Measurements from ENCODE around the gene MAP4K5.

Gene MAP4K5

DNA sequence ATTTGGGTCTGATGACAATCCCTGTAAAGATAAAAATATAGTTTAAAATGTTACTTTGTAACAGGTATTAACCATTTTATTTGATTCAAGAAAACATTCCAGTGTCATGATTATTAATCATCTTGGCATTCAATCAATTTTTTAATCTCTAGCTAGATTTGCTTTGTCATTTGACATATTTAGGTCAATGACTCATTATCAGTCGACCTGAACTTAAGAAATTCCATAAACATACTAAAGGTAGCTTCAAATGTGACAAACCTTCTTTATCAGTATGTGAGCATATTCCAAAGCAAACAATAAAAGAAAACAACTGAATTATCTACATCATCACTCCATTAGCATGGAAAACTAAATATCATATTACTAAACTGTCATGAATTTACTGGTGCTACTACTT lies 84.9 kb downstream of the MAP4K5 start:
- Mint-ChIP-seq H3K27me3 (ENCODE audit: low read depth, poor library complexity) (no peaks in the 10 kb centered on the region), H3K9me3 (peaks cover 11% of the 10 kb centered on the region), H3K27ac (no peak overlapping the region), H3K4me3 (no peak overlapping the region), H3K4me1 (no peaks in the 10 kb centered on the region), H3K36me3 (ENCODE audit: low read depth) (peaks cover 25% of the 10 kb centered on the region)
- TF ChIP-seq, protein P1, sequence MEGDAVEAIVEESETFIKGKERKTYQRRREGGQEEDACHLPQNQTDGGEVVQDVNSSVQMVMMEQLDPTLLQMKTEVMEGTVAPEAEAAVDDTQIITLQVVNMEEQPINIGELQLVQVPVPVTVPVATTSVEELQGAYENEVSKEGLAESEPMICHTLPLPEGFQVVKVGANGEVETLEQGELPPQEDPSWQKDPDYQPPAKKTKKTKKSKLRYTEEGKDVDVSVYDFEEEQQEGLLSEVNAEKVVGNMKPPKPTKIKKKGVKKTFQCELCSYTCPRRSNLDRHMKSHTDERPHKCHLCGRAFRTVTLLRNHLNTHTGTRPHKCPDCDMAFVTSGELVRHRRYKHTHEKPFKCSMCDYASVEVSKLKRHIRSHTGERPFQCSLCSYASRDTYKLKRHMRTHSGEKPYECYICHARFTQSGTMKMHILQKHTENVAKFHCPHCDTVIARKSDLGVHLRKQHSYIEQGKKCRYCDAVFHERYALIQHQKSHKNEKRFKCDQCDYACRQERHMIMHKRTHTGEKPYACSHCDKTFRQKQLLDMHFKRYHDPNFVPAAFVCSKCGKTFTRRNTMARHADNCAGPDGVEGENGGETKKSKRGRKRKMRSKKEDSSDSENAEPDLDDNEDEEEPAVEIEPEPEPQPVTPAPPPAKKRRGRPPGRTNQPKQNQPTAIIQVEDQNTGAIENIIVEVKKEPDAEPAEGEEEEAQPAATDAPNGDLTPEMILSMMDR (IDR thresholded peaks at IDR 0.05), result no peak
- DNase-seq, result no peak

- H3K9me3 Mint-ChIP-seq, result peaks cover 17% of the 10 kb centered on the region
- H3K4me1 Mint-ChIP-seq, result no peaks in the 10 kb centered on the region
- no peak for DNase-seq
- TF ChIP-seq, protein P1 (IDR thresholded peaks at IDR 0.05), result no peak
- peaks cover 77% of the 10 kb centered on the region for H3K36me3 Mint-ChIP-seq (ENCODE audit: low read depth)
- H3K27ac Mint-ChIP-seq, result no peak overlapping the region
- no peaks in the 10 kb centered on the region for H3K27me3 Mint-ChIP-seq (ENCODE audit: low read depth, poor library complexity)
- H3K4me3 Mint-ChIP-seq, result no peak overlapping the region
Observed at GRCh38 chr14:50434528-50434927, 97.8 kb downstream of the MAP4K5 start.

DNA sequence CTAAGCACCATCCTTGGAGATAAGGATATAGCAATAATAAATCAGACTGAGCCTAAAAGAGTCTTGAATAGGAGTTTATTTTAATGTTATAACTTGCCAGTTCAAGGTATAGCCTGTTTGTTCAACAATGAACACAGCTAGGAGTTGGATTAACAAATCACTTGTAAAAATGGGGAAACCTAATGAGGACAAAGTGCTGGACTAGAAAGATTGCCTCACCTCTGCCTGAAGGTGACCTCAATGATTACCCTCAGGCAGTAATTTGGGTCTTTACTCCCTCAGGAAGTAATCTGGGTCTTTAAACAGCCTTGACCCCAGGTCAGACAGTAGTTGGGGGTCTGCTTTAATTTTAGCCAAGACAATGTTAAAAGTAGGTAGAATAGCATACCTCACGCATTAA lies 100.2 kb downstream of the MAP4K5 start:
- TF ChIP-seq, protein P1 (IDR thresholded peaks at IDR 0.05), result no peak
- peak overlapping the region; percentile 79 for H3K27ac Mint-ChIP-seq
- no peaks in the 10 kb centered on the region for H3K4me1 Mint-ChIP-seq
- no peak overlapping the region for H3K4me3 Mint-ChIP-seq
- peaks cover 9% of the 10 kb centered on the region for H3K9me3 Mint-ChIP-seq
- no peaks in the 10 kb centered on the region for H3K27me3 Mint-ChIP-seq (ENCODE audit: low read depth, poor library complexity)
- H3K36me3 Mint-ChIP-seq (ENCODE audit: low read depth), result peaks cover 67% of the 10 kb centered on the region
- no peak for DNase-seq

DNA sequence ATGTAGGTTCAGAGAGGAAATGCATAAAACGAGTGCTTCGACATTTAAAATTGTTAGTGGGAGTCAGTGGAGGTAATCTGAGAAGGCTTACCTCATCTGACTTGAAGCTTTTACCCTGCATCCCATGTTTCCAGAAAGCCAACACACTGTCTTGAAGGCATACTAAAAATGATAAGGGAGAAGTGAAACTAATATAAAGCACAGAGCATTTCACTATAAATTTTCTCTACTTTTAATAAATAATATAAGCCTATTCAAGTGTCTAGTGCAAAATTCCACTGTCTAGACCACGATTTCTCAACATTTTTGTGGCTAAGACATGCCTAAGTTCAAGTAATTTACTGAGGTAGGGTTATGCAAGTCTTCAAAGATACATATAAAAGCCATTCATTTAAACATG lies 106.6 kb downstream of the MAP4K5 start:
- no peak overlapping the region for H3K27ac Mint-ChIP-seq
- TF ChIP-seq, protein P1 (IDR thresholded peaks at IDR 0.05), result no peak
- no peak overlapping the region for H3K4me3 Mint-ChIP-seq
- H3K9me3 Mint-ChIP-seq, result no peaks in the 10 kb centered on the region
- H3K27me3 Mint-ChIP-seq (ENCODE audit: low read depth, poor library complexity), result no peaks in the 10 kb centered on the region
- DNase-seq, result no peak
- peaks cover 9% of the 10 kb centered on the region for H3K4me1 Mint-ChIP-seq
- H3K36me3 Mint-ChIP-seq (ENCODE audit: low read depth), result peaks cover 43% of the 10 kb centered on the region

DNA sequence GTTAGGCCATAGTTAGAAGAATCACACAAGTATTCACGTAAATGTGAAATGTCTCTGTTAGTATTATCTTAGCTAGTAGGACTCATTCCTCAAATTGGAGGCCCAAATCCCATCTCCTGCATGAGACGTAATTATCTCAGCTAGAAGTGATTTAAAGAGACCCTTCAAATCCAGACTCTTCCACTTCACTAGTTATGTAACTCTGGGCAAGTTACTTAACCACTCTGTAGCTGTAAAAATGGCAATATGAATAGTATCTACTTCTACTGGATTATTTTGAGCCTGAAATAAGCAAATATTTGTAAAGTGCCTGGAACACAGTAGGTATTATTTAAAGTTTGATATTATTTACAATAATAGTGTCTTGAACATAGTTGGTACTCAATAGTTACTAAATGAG lies 107.3 kb downstream of the MAP4K5 start:
- Mint-ChIP-seq H3K4me3 (no peak overlapping the region), H3K9me3 (no peaks in the 10 kb centered on the region), H3K27me3 (ENCODE audit: low read depth, poor library complexity) (no peaks in the 10 kb centered on the region), H3K27ac (no peak overlapping the region), H3K4me1 (peaks cover 9% of the 10 kb centered on the region), H3K36me3 (ENCODE audit: low read depth) (peaks cover 49% of the 10 kb centered on the region)
- DNase-seq, result no peak
- TF ChIP-seq, protein P1 (IDR thresholded peaks at IDR 0.05), result no peak

GRCh38 chr14:50423529-50423928 lies 108.8 kb downstream of the MAP4K5 start:
- Mint-ChIP-seq H3K27ac (no peak overlapping the region), H3K9me3 (no peaks in the 10 kb centered on the region), H3K4me3 (no peak overlapping the region), H3K27me3 (ENCODE audit: low read depth, poor library complexity) (no peaks in the 10 kb centered on the region), H3K36me3 (ENCODE audit: low read depth) (peaks cover 56% of the 10 kb centered on the region), H3K4me1 (peaks cover 9% of the 10 kb centered on the region)
- TF ChIP-seq, protein P1 (IDR thresholded peaks at IDR 0.05), result no peak
- DNase-seq, result no peak

Measured in nephron progenitor cell (in vitro differentiated cells).